SK-N-SH (cell line): ENCODE measurements around the gene LMF1. TPM values are rescaled to one million over a fixed set of nuclear protein-coding genes. Genes with fewer than 3 reads are reported as not detected.

Experiments used
- CTCF ChIA-PET: fragments of 300-600, 350-600 bp; formaldehyde crosslinking; extraction: SDS; loops from one replicate; lab custom pipeline; 2021; lab: Yijun Ruan, JAX
- POLR2A ChIA-PET: fragments of 350-600 bp; sonication (Branson Sonifier 250); formaldehyde crosslinking; extraction: SDS; loops from one replicate; lab custom pipeline; 2020; ENCODE audit warnings: antibody characterized with exemption, inconsistent platforms; lab: Yijun Ruan, JAX
- DNase-seq: peaks from one replicate; pipeline ENCODE4 v3.0.0; 2012
- H2AFZ ChIP-seq: fragments of 200-600 bp; sonication (generic); 2 replicates; pipeline ENCODE4 v1.8.1; 2016; ENCODE audit warnings: antibody characterized with exemption, mild to moderate bottlenecking, low read depth
- H3F3A ChIP-seq: fragments of 200-600 bp; sonication (generic); replicated peaks from 2 replicates; pipeline ENCODE3; 2016; ENCODE audit warnings: antibody characterized with exemption, mild to moderate bottlenecking; ENCODE audit not compliant: insufficient read depth
- H3K27ac ChIP-seq, 2 experiments: fragments of 200-500 bp in 1 of 2; fragments of 200-600 bp in 1 of 2; sonication (Bioruptor generic) in 1 of 2; sonication (generic), shearing (Covaris generic) in 1 of 2; 2 replicates each; pipeline versions ENCODE4 v1.5.1 to v1.6.1; 2014 to 2016; ENCODE audit warnings: low read depth in 2 of 2, inconsistent platforms in 1 of 2, low read length in 1 of 2, mild to moderate bottlenecking in 1 of 2, mixed read lengths in 1 of 2
- H3K27me3 ChIP-seq: fragments of 200-600 bp; sonication (generic), shearing (Covaris generic); 2 replicates; pipeline ENCODE4 v1.6.1; 2016; ENCODE audit warnings: mixed run types; ENCODE audit not compliant: insufficient read depth
- H3K36me3 ChIP-seq, 2 experiments: fragments of 200-500 bp in 1 of 2; fragments of 200-600 bp in 1 of 2; sonication (Bioruptor generic) in 1 of 2; sonication (generic) in 1 of 2; replicated peaks in 1 of 2; 2 replicates each; pipeline versions ENCODE3 to v1.5.1; 2014 to 2016; ENCODE audit warnings: low read length in 1 of 2, mild to moderate bottlenecking in 1 of 2; ENCODE audit not compliant: insufficient read depth in 2 of 2, control insufficient read depth in 1 of 2
- H3K4me1 ChIP-seq, 2 experiments: fragments of 200-500 bp in 1 of 2; fragments of 200-600 bp in 1 of 2; sonication (Bioruptor generic) in 1 of 2; sonication (generic), shearing (Covaris generic) in 1 of 2; 2 replicates each; pipeline versions ENCODE4 v1.5.1 to v1.6.1; 2014 to 2016; ENCODE audit warnings: low read depth in 1 of 2, low read length in 1 of 2, mixed run types in 1 of 2; ENCODE audit not compliant: insufficient read depth in 2 of 2, control insufficient read depth in 1 of 2
- H3K4me2 ChIP-seq: fragments of 200-600 bp; sonication (generic), shearing (Covaris generic); 2 replicates; pipeline ENCODE4 v1.6.1; 2017; ENCODE audit warnings: mixed run types
- H3K4me3 ChIP-seq, 2 experiments: fragments of 200-500 bp in 1 of 2; fragments of 200-600 bp in 1 of 2; sonication (Bioruptor generic) in 1 of 2; sonication (generic), shearing (Covaris generic) in 1 of 2; 2 replicates each; pipeline versions ENCODE4 v1.5.1 to v1.8.1; 2014 to 2016; ENCODE audit warnings: low read depth in 2 of 2, inconsistent platforms in 1 of 2, low read length in 1 of 2, mild to moderate bottlenecking in 1 of 2, mixed read lengths in 1 of 2, moderate library complexity in 1 of 2
- H3K79me2 ChIP-seq: fragments of 200-600 bp; sonication (generic); 2 replicates; pipeline ENCODE4 v1.8.1; 2017; ENCODE audit warnings: mild to moderate bottlenecking; ENCODE audit not compliant: insufficient read depth
- H3K9ac ChIP-seq: fragments of 200-600 bp; sonication (generic); 2 replicates; pipeline ENCODE4 v1.6.1; 2017; ENCODE audit warnings: mixed run types
- H3K9me2 ChIP-seq: fragments of 200-600 bp; sonication (generic); 2 replicates; pipeline ENCODE4 v1.6.1; 2017; ENCODE audit warnings: mixed run types
- H3K9me3 ChIP-seq: fragments of 200-600 bp; sonication (generic); 2 replicates; pipeline ENCODE4 v1.6.1; 2017; ENCODE audit warnings: mixed run types, mild to moderate bottlenecking, moderate library complexity
- H4K20me1 ChIP-seq: fragments of 200-600 bp; sonication (generic); 2 replicates; pipeline ENCODE4 v1.6.1; 2017; ENCODE audit warnings: mild to moderate bottlenecking, mixed run types; ENCODE audit not compliant: insufficient read depth
- CHD2 ChIP-seq: fragments of 150-350 bp; IDR thresholded peaks from 2 replicates; pipeline ENCODE4 v1.6.1; 2018; ENCODE audit warnings: low read length; ENCODE audit not compliant: partially characterized antibody
- EZH2phosphoT487 ChIP-seq: fragments of 200-600 bp; sonication (generic); IDR thresholded peaks from 2 replicates; pipeline ENCODE4 v1.6.1; 2017; ENCODE audit warnings: low read depth, mixed run types, mild to moderate bottlenecking, antibody characterized with exemption, moderate library complexity, borderline replicate concordance
- FOXJ3 ChIP-seq: sonication (generic); formaldehyde crosslinking; IDR thresholded peaks from 2 replicates; pipeline ENCODE4 v1.5.1; 2020; ENCODE audit warnings: mild to moderate bottlenecking, missing genetic modification reagents
- FOXM1 ChIP-seq: IDR thresholded peaks from 2 replicates; pipeline ENCODE4 v1.4.0; 2012; ENCODE audit warnings: low read depth, mild to moderate bottlenecking
- GATA2 ChIP-seq: sonication (generic); formaldehyde crosslinking; IDR thresholded peaks from 2 replicates; pipeline ENCODE4 v1.5.0; 2020; ENCODE audit warnings: mild to moderate bottlenecking, missing genetic modification reagents
- JUND ChIP-seq: IDR thresholded peaks from 2 replicates; pipeline ENCODE4 v1.4.0; 2012
- MAX ChIP-seq: IDR thresholded peaks from 2 replicates; pipeline ENCODE4 v1.4.0; 2012; ENCODE audit warnings: low read depth
- RAD21 ChIP-seq: IDR thresholded peaks from 2 replicates; pipeline ENCODE4 v1.6.1; 2012; ENCODE audit warnings: mild to moderate bottlenecking, low read length
- REST ChIP-seq: IDR thresholded peaks from 2 replicates; pipeline ENCODE4 v1.6.1; 2012; ENCODE audit warnings: mild to moderate bottlenecking, low read depth, low read length, moderate library complexity
- SIN3A ChIP-seq: IDR thresholded peaks from 2 replicates; pipeline ENCODE4 v1.6.1; 2012; ENCODE audit warnings: low read depth, mild to moderate bottlenecking, low read length, moderate library complexity, borderline replicate concordance
- TEAD4 ChIP-seq: IDR thresholded peaks from 2 replicates; pipeline ENCODE4 v1.4.0; 2012; ENCODE audit warnings: mild to moderate bottlenecking, borderline replicate concordance; ENCODE audit not compliant: insufficient read depth
- USF1 ChIP-seq: IDR thresholded peaks from 2 replicates; pipeline ENCODE4 v1.4.0; 2012; ENCODE audit warnings: low read depth, borderline replicate concordance
- WGBS: methylation state at CpG from one replicate; pipeline ENCODE4 v1.1.6; 2017; ENCODE audit warnings: low lambda C conversion rate; 5-methylcytosine and 5-hydroxymethylcytosine counted together
- polyA plus RNA-seq, 3 experiments: library from polyadenylated mRNA; depleted of rRNA; stranded (reverse); fragments of >200 nt; gene quantifications; 2 replicates each; pipeline ENCODE4 v1.2.3, GENCODE V29; 2012

The LMF1 gene
- polyA plus RNA-seq, 1 of the 3 experiments (the other 2 are of a cell fraction): 5.7 TPM

GRCh38 chr16:929227-930073 is 41.3 kb downstream of the LMF1 start:
- Histone ChIP-seq H3K9me3 (no peaks in the 10 kb centered on the region), H3K4me1 (no peaks in the 10 kb centered on the region; a peak in 1 of 4 replicates), H3K27ac (no peak overlapping the region), H3K27me3 (no peaks in the 10 kb centered on the region), H3K36me3 (peaks cover 0 to 3% of the 10 kb centered on the region in 2 experiments), H3K4me3 (no peak overlapping the region), H3K79me2 (no peaks in the 10 kb centered on the region), H3K9ac (no peak overlapping the region), H3K9me2 (no peaks in the 10 kb centered on the region), H2AFZ (no peak overlapping the region), H3F3A (no peaks in the 10 kb centered on the region), H3K4me2 (no peak overlapping the region), H4K20me1 (no peaks in the 10 kb centered on the region)
- CTCF ChIA-PET: no interaction called here
- DNase-seq: no peak
- TF ChIP-seq CHD2 (no peak), EZH2phosphoT487 (no peak), SIN3A (no peak), MAX (no peak), FOXJ3 (CRISPR knock-in tag) (no peak), RAD21 (no peak), GATA2 (no peak), TEAD4 (no peak), USF1 (no peak), REST (no peak), FOXM1 (no peak), JUND (no peak)
- WGBS: 93% methylated on average over 31 of the region's 45 CpGs
- POLR2A ChIA-PET: no interaction called here
